ENCODE results near the gene C1RL.

GRCh38 chr12:7068240-7068993, 40.6 kb downstream of the C1RL start:
- TF ChIP-seq EP300 (IDR thresholded peaks at IDR 0.05) (no peak), NPAS2 (CRISPR knock-in tag; IDR thresholded peaks at IDR 0.05; ENCODE audit: borderline replicate concordance) (no peak), POLR2A (IDR thresholded peaks at IDR 0.05; ENCODE audit: low read length) (no peak)
